Endothelial cell of umbilical vein (primary cell): ENCODE results near the gene TMTC1. TPM values are rescaled to one million over a fixed set of nuclear protein-coding genes. Genes with fewer than 3 reads are reported as not detected.

Experiments
- BruUV-seq: library from RNA; stranded (reverse); fragments of 400-500 nt; replicated peaks from 2 replicates; lab custom pipeline; 2021; lab: Mats Ljungman, UMichigan
- CTCF ChIA-PET: fragments of 300-600, 350-600 bp; sonication (Branson Sonifier 250); formaldehyde crosslinking; loops from one replicate; lab custom pipeline; 2021; ENCODE audit warnings: antibody characterized with exemption, inconsistent platforms; lab: Charles Lee
- POLR2A ChIA-PET: fragments of 300-600, 350-600 bp; sonication (Branson Sonifier 250); formaldehyde crosslinking; loops from one replicate; lab custom pipeline; 2021; ENCODE audit warnings: antibody characterized with exemption, inconsistent platforms; lab: Charles Lee
- DNase-seq: peaks from one replicate; pipeline ENCODE4 v3.0.0-alpha.2; 2011; ENCODE audit warnings: low read depth, low spot score
- FAIRE-seq: peaks from 2 replicates; lab custom pipeline; 2011; peaks lifted over from hg19 to GRCh38; lab: Jason Lieb, UNC
- H2AFZ ChIP-seq: 2 replicates; pipeline ENCODE4 v1.6.0; 2012; ENCODE audit warnings: low read depth, low read length, control low read depth, inconsistent platforms
- H3K27ac ChIP-seq: 2 replicates; pipeline ENCODE4 v1.5.1; 2011; ENCODE audit warnings: low read depth, mild to moderate bottlenecking, control low read depth, low read length, moderate library complexity; ENCODE audit not compliant: insufficient read depth
- H3K27me3 ChIP-seq, 2 experiments: 2 replicates each; pipeline versions ENCODE4 v1.6.0 to v1.6.1; 2011; ENCODE audit warnings: low read length in 2 of 2, mixed read lengths in 1 of 2; ENCODE audit not compliant: control insufficient read depth in 2 of 2, insufficient read depth in 2 of 2
- H3K36me3 ChIP-seq, 2 experiments: 2 replicates in 1 of 2; 3 replicates in 1 of 2; pipeline ENCODE4 v1.5.1; 2011; ENCODE audit warnings: low read length in 2 of 2, mild to moderate bottlenecking in 1 of 2, moderate library complexity in 1 of 2; ENCODE audit not compliant: control insufficient read depth in 2 of 2, insufficient read depth in 2 of 2; ENCODE audit errors: extremely low read depth in 1 of 2
- H3K4me1 ChIP-seq: 3 replicates; pipeline ENCODE4 v1.5.1; 2011; ENCODE audit warnings: mild to moderate bottlenecking, low read length; ENCODE audit not compliant: control insufficient read depth, insufficient read depth; ENCODE audit errors: extremely low read depth
- H3K4me2 ChIP-seq: 2 replicates; pipeline ENCODE4 v1.6.1; 2011; ENCODE audit warnings: low read length, control low read depth, mixed read lengths; ENCODE audit not compliant: insufficient read depth
- H3K4me3 ChIP-seq, 3 experiments: fragments of 200-600 bp in 1 of 3; sonication (generic), shearing (Covaris generic) in 1 of 3; replicated peaks in 1 of 3; 2 replicates each; pipeline ENCODE4 v1.5.1; 2011 to 2016; ENCODE audit warnings: control low read depth in 3 of 3, low read length in 3 of 3, mild to moderate bottlenecking in 2 of 3, inconsistent platforms in 1 of 3, low read depth in 1 of 3, moderate library complexity in 1 of 3; ENCODE audit not compliant: insufficient read depth in 1 of 3
- H3K79me2 ChIP-seq: 2 replicates; pipeline ENCODE4 v1.6.0; 2012; ENCODE audit warnings: low read length, inconsistent platforms; ENCODE audit not compliant: control insufficient read depth, insufficient read depth
- H3K9ac ChIP-seq: replicated peaks from 2 replicates; pipeline ENCODE3; 2011; ENCODE audit warnings: low read length, control low read depth; ENCODE audit not compliant: insufficient read depth; ENCODE audit errors: extremely low read depth
- H3K9me1 ChIP-seq: replicated peaks from 3 replicates; pipeline ENCODE4 v1.6.0; 2011; ENCODE audit warnings: mild to moderate bottlenecking, low read length; ENCODE audit not compliant: control insufficient read depth, insufficient read depth; ENCODE audit errors: extremely low read depth
- H3K9me3 ChIP-seq: replicated peaks from 2 replicates; pipeline ENCODE4 v1.5.1; 2012; ENCODE audit warnings: low read length, inconsistent platforms; ENCODE audit not compliant: control insufficient read depth, insufficient read depth
- H4K20me1 ChIP-seq: replicated peaks from 2 replicates; pipeline ENCODE3; 2011; ENCODE audit warnings: mild to moderate bottlenecking, low read length; ENCODE audit not compliant: control insufficient read depth, insufficient read depth; ENCODE audit errors: extremely low read depth
- CTCF ChIP-seq, 2 donors: IDR thresholded peaks; 1 replicate in 1 of 2; 2 replicates in 1 of 2; pipeline ENCODE4 v1.5.1; 2011; ENCODE audit warnings: low read length in 2 of 2, mild to moderate bottlenecking in 2 of 2, moderate library complexity in 2 of 2, control low read depth in 1 of 2, inconsistent platforms in 1 of 2, low read depth in 1 of 2; ENCODE audit not compliant: insufficient read depth in 1 of 2; ENCODE audit errors: extremely low read depth in 1 of 2
- EZH2 ChIP-seq: IDR thresholded peaks from 2 replicates; pipeline ENCODE4 v1.6.1; 2012; ENCODE audit warnings: borderline replicate concordance, low read depth, mild to moderate bottlenecking, moderate library complexity, low read length, inconsistent platforms; ENCODE audit not compliant: severe bottlenecking
- FOS ChIP-seq: IDR thresholded peaks from 2 replicates; pipeline ENCODE4 v1.6.1; 2011; ENCODE audit warnings: mild to moderate bottlenecking, low read length, moderate library complexity, borderline replicate concordance; ENCODE audit not compliant: insufficient read depth
- GATA2 ChIP-seq: IDR thresholded peaks from 2 replicates; pipeline ENCODE4 v1.7.0; 2011; ENCODE audit warnings: low read depth, mild to moderate bottlenecking, moderate library complexity, mixed read lengths, low read length; ENCODE audit not compliant: insufficient read length, insufficient read depth
- JUN ChIP-seq: IDR thresholded peaks from 2 replicates; pipeline ENCODE4 v1.6.1; 2011; ENCODE audit warnings: borderline replicate concordance, low read depth; ENCODE audit not compliant: insufficient read length, insufficient read depth
- MAX ChIP-seq: IDR thresholded peaks from 2 replicates; pipeline ENCODE4 v1.6.1; 2011; ENCODE audit not compliant: insufficient read depth, insufficient read length
- MYC ChIP-seq: IDR thresholded peaks from one replicate; pipeline ENCODE4 v1.6.1; 2011; ENCODE audit warnings: mild to moderate bottlenecking, low read depth, low read length
- POLR2A ChIP-seq: IDR thresholded peaks from 2 replicates; pipeline ENCODE4 v1.6.1; 2012; ENCODE audit warnings: low read depth, mild to moderate bottlenecking, control low read depth, low read length
- POLR2AphosphoS5 ChIP-seq: IDR thresholded peaks from 2 replicates; pipeline ENCODE4 v1.6.1; 2012; ENCODE audit warnings: low read depth, mild to moderate bottlenecking, control low read depth, low read length, moderate library complexity; ENCODE audit not compliant: insufficient read depth
- dilution Hi-C: fragments of 300-500 bp; cut with MboI; formaldehyde crosslinking; loops from one replicate; pipeline ENCODE4 v1.15.0; 2019; ENCODE audit warnings: low sequenced_read_pairs; ENCODE audit not compliant: extremely low pct_ligation_motif_present
- intact Hi-C: fragments of 100-400 bp; cut with micrococcal nuclease; formaldehyde crosslinking; loops from one replicate; pipeline ENCODE4 v1.10.0; 2022
- polyA plus RNA-seq, 4 experiments: library from polyadenylated mRNA; depleted of rRNA in 3 of 4; stranded (reverse) in 3 of 4; unstranded in 1 of 4; fragments of >200 nt; gene quantifications; 2 replicates each; pipeline versions ENCODE4 v1.2.1 to v1.2.3, GENCODE V29; 2011 to 2012; ENCODE audit warnings: missing spikeins in 1 of 4
- total RNA-seq: library from RNA; stranded (reverse); gene quantifications from 2 replicates; pipeline ENCODE4 v1.2.3, GENCODE V29; 2021

Gene TMTC1
- total and polyA plus RNA-seq, 2 donors (not counting 3 experiments of a cell fraction or from before 2014, with no cell fraction given), result 5.4 to 5.9 TPM

- CTCF ChIA-PET, result interaction anchor here (1.5 to 2.4 kb wide), 2 partner anchors 16 to 26 kb away, joined by 3 to 8 read pairs; no protein-coding TSS in a partner anchor
- dilution Hi-C loops, result no loop called here
- H3K9ac ChIP-seq, result no peak overlapping the region
Measured at GRCh38 chr12:29546000-29546399, 237.7 kb downstream of the TMTC1 start.

More at GRCh38 chr12:29546000-29546399, 237.7 kb downstream of the TMTC1 start:
- Histone ChIP-seq H3K4me1 (no peaks in the 10 kb centered on the region), H3K79me2 (no peaks in the 10 kb centered on the region), H2AFZ (no peak overlapping the region), H3K9me1 (no peaks in the 10 kb centered on the region), H3K27ac (no peak overlapping the region), H3K27me3 (no peaks in the 10 kb centered on the region), H3K4me2 (no peak overlapping the region), H3K4me3 (no peak overlapping the region), H4K20me1 (no peaks in the 10 kb centered on the region), H3K9me3 (no peaks in the 10 kb centered on the region), H3K36me3 (no peaks in the 10 kb centered on the region)
- TF ChIP-seq MYC (no peak), POLR2AphosphoS5 (no peak), GATA2 (no peak), FOS (no peak), EZH2 (no peak), MAX (no peak), JUN (no peak), CTCF (IDR thresholded peaks at IDR 0.05; ENCODE audit: extremely low read depth in 1 of 2, insufficient read depth in 1 of 2, low read depth in 1 of 2, low read length in 2 of 2) (no peak), POLR2A (no peak)
- no peak for DNase-seq
- POLR2A ChIA-PET, result interaction anchor here (0.6 kb wide), 1 partner anchor 191 kb away, joined by 3 read pairs; no protein-coding TSS in a partner anchor
- no peak for FAIRE-seq
- intact Hi-C loops, result no loop called here
- BruUV-seq, result no TSS peak
